Measurements from ENCODE around the gene CCDC71L.

Gene CCDC71L

DNA sequence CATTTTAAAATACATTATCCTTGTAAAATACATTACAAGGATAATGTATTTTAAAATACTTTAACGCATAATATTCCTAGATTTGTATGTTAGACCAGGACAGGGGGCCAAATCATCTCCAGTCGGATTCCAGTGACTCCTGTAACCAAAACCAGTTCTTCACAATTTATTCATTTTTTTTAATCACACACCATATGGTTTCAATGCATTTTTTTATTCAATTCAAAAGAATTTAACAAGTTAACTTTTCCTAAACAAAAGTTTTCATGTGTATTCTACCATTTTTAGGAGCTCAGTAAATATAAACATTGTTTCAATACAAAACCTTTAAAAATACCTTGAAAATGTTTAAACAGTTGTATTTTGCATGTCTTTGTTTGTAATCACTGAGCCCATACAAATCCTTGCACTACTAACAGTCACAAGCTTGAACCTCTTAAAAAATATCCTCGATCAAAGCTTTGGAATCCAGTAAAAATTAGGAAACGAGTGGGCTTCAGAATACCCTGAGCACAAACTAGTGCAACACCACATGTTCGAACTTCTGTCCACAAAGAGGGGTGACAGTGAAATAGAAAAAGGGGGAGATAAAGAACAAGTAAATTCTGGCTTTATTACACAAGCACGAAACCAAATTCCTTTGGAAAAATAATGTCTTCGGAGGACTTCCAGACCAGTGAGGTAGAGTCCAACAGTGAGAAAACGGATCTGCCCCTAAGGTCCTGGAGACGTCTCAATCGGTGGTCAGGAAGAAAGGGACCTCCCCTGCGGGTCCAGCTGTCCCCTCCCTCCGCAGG is 1.6 kb downstream of the CCDC71L start:
- DNase-seq (ENCODE audit: low read depth in 2 of 2): no peak

DNA sequence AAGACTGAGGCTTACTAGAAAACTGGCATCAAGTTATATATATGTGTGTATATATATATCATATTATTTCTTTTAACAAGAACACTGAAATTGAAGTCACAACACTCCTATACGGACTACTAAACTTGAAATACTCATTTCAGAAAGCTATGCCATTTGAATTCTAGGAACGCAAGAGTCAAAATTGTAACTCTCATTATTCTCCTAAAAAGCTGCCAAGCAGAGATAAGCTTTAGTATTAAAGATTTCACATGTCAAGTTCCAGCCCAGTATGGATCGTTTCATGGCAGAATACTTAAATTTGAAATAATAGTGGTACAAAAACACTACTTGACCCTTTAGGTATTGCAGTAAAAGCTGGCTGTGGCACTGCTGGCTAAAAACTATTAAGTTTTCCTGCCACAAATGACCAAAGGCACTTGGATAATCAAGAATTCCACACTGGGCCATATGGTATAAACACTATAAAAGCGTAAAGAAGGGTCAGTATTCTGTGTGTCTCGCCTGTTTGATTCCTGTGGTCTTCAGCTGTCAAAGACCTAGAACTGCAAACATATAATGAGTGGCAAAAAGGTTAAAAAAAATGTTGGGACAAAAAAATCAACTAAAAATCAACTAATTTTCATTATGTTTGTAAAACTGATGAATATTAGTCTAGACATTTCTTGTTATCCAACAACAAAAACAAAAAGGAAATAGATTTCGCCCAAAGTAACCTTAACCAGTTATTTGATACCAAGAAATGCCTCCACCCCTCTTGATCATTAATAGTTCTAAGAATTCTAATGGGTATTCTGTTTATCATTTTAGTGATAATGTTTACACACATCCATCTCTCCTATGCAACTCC is 2.4 kb downstream of the CCDC71L start:
- no peak for DNase-seq (ENCODE audit: low read depth in 2 of 2)

DNA sequence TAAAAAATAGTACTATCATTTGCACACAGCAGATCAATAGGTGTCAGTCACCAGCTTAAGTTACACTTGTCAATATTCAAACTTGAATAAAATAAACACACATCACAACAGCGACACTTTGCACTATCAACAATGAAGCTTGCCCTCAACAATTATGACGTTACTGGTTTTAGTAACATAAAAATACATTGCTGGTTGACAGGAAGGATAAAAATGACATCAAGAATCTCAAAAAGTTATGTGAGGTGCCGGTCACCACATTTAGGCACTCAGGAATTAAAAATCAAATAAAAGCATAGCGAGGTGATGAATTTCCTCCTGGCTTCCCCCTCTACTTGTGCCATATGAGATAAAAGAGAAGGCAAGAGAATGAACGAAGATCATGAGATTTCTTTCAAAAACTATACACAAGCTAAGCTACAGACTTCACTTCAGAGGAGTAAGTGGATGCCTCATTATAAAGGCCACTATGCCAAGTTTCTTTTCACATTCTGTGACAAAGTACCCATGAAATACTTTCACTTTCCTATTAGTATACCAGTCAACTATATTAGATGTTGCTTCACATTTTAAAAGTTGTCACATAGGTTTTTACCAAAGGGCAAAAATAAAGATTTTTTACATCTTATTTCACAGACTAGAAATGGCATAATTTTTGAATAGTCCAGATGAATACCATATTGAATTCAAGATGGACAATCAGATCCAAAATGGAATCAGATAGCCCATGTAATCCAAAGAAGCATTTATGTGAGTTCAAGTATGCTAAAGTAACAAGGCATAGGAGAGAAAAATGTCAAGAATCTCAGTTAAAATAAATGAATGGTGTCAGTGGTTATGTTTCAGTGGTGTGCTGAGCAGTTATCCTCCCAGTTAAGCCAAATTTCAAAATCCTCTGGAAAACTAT is 3.6 kb downstream of the CCDC71L start:
- no peak for DNase-seq (ENCODE audit: low read depth in 2 of 2)

GRCh38 chr7:106655703-106656498 is 5.1 kb downstream of the CCDC71L start:
- no peak for DNase-seq (ENCODE audit: low read depth in 2 of 2)

- DNase-seq (ENCODE audit: low read depth in 2 of 2): no peak
Observed at GRCh38 chr7:106653488-106653887, 7.5 kb downstream of the CCDC71L start.

DNA sequence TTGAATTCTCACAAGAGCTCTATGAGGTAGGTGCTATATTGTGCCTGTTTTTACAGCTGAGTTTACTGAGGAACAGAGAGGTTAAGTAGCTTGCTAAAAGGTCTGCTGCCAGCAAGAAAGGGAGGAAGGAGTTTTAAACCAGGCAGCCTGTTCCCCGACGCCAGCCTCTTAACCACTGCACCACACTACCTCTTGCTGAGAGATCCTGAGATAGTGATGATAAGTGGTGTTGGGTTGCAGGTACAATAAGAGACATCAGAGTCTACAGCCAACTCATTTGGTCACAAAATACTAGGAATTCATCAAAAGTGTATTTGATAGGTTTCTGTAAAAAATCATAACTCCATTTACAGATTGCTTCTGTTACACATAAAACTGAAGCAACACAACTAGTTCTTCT is 8.0 kb downstream of the CCDC71L start:
- DNase-seq (ENCODE audit: low read depth in 2 of 2): no peak

DNA sequence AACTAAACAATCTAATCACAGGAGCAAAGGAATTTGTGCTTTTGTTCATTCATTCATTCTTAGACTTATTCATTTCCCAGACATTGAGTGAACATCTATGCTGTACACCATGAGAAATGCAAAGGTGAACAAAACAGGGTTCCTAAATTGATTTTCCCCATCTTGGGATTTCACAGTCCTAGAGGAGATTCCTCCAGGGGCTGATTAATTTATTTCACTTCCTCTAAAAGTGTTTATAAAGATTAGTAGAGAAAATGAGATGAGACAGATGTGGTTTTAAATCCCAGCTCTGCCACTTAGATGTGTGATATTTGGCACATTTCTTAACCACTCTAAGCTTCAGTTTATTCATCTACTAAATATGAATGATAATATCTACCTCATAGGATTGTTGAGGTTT is 8.9 kb downstream of the CCDC71L start:
- DNase-seq (ENCODE audit: low read depth in 2 of 2): no peak

DNA sequence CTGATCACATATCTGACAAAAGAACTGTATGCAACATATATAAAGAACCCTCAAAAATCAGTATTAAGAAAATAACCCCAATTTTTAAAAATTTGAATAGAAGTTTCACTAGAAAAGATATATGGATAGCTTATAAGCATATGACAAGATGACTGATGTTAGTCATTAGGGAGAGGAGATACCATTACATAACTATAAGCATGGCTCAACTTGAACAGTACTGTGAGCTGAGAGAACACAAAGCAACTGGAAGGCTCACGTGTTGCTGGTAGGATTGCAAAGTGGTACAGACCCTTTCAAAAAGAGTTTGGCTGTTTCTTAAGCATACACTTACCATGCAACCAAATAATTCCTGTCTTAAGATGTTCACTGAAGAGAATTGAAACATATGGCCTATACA is 14.7 kb downstream of the CCDC71L start:
- DNase-seq (ENCODE audit: low read depth in 2 of 2): no peak

GRCh38 chr7:106644999-106645398 is 16.0 kb downstream of the CCDC71L start:
- DNase-seq (ENCODE audit: low read depth in 2 of 2): no peak

GRCh38 chr7:106643216-106644000 is 17.6 kb downstream of the CCDC71L start:
- DNase-seq (ENCODE audit: low read depth in 2 of 2): no peak

- DNase-seq (ENCODE audit: low read depth in 2 of 2): no peak
Observed at GRCh38 chr7:106641416-106641815, 19.5 kb downstream of the CCDC71L start.

DNA sequence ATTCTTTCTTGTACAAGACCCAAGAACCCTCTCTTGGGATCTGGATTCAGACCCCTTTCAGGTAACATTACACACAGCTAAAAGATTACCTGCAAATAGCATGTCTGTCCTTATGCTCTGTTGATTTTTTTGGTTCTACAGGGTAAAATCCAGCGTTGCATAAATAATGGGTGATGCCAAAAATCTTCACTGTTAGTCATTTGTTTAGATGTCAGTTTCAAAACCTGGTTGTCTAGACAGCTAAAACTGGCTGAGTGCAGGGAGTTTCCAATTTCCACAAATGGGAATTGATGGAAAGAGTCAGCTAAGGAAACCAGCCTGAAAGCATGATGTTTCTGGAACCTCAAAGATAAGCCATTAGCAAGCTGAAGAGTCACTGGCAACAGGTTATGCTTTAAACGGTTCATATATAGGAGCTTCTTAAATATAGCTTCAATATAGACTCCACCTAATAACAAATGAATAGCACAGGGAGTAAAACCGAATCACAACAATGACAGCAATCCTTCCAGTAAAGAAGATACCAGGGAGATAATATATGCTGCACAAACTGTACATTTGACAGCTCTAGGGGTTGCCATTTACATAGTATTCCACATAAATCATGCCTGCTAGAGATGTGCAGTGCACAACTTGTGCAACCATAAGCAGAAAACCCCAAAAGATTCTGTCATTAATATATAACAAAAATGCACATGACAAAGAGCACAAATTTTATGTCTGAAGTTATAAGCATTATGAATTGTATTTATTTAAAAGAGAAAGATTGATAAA is 20.4 kb downstream of the CCDC71L start:
- no peak for DNase-seq (ENCODE audit: low read depth in 2 of 2)

DNA sequence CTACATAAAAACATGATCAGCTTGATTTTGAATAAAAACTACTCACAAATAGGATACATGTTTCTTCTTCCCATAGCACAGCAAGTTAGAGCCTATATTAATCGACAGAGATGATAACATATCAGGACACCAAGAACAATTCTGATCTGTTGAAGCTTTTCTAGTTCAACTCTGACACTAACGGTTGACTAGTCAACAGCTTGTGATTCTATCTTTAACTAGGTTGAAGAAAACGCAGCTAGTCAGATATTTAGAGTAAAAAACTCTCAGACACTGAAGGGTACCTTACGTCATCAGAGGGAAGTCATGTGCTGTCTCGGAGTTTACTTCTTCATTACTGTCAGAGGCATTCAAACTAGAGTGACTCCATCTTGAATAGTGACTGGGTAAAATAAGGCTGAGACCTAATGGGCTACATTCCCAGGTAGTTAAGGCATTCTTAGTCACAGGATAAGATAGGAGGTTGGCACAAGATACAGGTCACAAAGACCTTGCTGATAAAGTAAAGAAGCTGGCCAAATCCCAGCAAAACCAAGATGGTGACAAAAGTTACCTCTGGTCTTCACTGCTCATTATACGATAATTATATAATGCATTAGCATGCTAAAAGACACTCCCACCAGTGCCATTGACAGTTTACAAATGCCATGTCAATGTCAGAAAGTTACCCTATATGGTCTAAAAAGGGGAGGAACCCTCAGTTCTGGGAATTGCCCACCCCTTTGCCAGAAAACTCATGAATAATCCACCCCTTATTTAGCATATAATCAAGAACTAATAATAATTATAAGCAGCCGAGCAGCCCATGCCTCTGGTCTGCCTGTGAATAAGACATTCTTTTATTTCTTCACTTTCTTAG is 21.3 kb downstream of the CCDC71L start:
- no peak for DNase-seq (ENCODE audit: low read depth in 2 of 2)

DNA sequence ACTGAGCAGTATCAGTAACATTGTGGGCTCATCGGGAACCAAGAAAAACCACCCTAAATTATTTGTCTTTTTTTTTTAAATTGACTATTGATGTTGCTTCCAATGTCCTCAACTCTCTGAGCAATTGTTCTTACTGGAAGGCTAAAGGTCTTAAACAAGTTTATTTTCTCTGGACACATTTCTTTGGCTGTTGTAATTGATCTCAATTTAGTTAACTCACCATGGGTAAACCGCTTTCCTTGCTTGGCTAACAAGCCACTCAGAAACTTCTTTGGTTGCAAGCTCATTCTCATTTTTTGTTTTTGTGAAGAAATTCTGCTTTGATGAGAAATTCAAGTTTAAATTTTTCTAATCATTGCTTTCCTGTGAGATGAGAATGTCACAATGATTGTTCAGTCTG is 25.5 kb downstream of the CCDC71L start:
- DNase-seq (ENCODE audit: low read depth in 2 of 2): no peak

- DNase-seq (ENCODE audit: low read depth in 2 of 2): no peak
Observed at GRCh38 chr7:106634958-106635357, 26.0 kb downstream of the CCDC71L start.

DNA sequence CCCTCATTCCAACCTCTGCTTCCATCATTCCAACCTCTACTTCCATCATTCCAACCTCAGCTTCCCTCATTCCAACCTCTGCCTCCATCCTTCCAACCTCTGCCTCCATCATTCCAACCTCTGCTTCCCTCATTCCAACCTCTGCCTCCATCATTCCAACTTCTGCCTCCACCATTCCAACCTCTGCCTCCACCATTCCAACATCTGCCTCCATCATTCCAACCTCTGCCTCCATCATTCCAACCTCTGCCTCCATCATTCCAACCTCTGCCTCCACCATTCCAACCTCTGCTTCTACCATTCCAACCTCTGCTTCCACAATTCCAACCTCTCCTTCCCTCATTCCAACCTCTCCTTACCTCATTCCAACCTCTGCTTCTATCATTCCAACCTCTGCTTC is 30.3 kb downstream of the CCDC71L start:
- no peak for DNase-seq (ENCODE audit: low read depth in 2 of 2)

DNA sequence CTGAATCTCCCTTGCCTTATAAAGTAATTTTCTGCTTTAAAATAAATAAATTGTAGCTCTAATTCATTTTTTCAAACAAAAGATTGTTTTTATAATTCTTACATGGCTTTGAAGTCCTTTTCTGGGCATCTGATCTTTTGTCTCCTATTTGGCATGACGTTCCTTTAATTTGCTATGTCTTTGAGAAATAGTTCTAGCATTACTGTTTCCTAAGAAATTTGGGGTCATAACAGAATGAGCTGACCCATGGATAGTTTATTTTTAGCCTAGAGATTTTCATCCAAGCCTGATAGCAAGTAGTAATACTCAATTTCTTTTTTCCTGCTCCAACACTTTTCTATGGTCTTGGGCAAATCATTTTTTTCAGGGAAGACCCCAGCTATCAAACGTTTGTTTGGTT is 31.4 kb downstream of the CCDC71L start:
- DNase-seq (ENCODE audit: low read depth in 2 of 2): no peak

GRCh38 chr7:106626376-106627164 is 34.4 kb downstream of the CCDC71L start:
- no peak for DNase-seq (ENCODE audit: low read depth in 2 of 2)
